Lung (tissue), 12 donors: ENCODE measurements around the gene RNF144A. TPM values are rescaled to one million over a fixed set of nuclear protein-coding genes. Genes with fewer than 3 reads are reported as not detected.

ENCODE experiments used
- ATAC-seq: fragments of 200-7000 bp; cut with Tn5 transposase; one replicate; pipeline ENCODE4 v1.9.1; 2020; ENCODE audit warnings: moderate number of reproducible peaks; ENCODE audit not compliant: insufficient read depth, low FRiP score
- DNase-seq, 3 donors: peaks; one replicate each; pipeline ENCODE4 v3.0.0-alpha.2; 2013 to 2017
- H3K27ac ChIP-seq, 2 donors: one replicate each; pipeline ENCODE4 v1.5.1; 2013; ENCODE audit warnings: mild to moderate bottlenecking in 2 of 2, moderate library complexity in 2 of 2, control low read depth in 1 of 2, inconsistent platforms in 1 of 2, low read depth in 1 of 2, low read length in 1 of 2
- H3K27me3 ChIP-seq, 3 donors: one replicate each; pipeline ENCODE4 v1.5.1; 2013; ENCODE audit warnings: low read length in 2 of 3; ENCODE audit not compliant: control insufficient read depth in 3 of 3, insufficient read depth in 3 of 3
- H3K36me3 ChIP-seq, 4 donors: one replicate each; pipeline ENCODE4 v1.5.1; 2013; ENCODE audit warnings: low read length in 4 of 4, mild to moderate bottlenecking in 1 of 4, moderate library complexity in 1 of 4; ENCODE audit not compliant: control insufficient read depth in 4 of 4, insufficient read depth in 4 of 4
- H3K4me1 ChIP-seq, 5 donors: one replicate each; pipeline ENCODE4 v1.5.1; 2013; ENCODE audit warnings: low read length in 5 of 5, mild to moderate bottlenecking in 2 of 5, moderate library complexity in 1 of 5; ENCODE audit not compliant: control insufficient read depth in 5 of 5, insufficient read depth in 5 of 5
- H3K4me3 ChIP-seq: one replicate; pipeline ENCODE4 v1.5.1; 2013; ENCODE audit warnings: mild to moderate bottlenecking, control low read depth, moderate library complexity
- H3K9ac ChIP-seq, 2 donors: one replicate each; pipeline ENCODE4 v1.5.1; 2013; ENCODE audit warnings: low read length in 2 of 2, control low read depth in 1 of 2; ENCODE audit not compliant: insufficient read depth in 1 of 2
- H3K9me3 ChIP-seq, 4 donors: one replicate each; pipeline ENCODE4 v1.5.1; 2013; ENCODE audit warnings: low read length in 3 of 4, mild to moderate bottlenecking in 1 of 4, moderate library complexity in 1 of 4; ENCODE audit not compliant: control insufficient read depth in 4 of 4, insufficient read depth in 3 of 4
- CTCF ChIP-seq: IDR thresholded peaks from 2 replicates; pipeline ENCODE4 v1.5.1; 2012; ENCODE audit warnings: mild to moderate bottlenecking; ENCODE audit errors: control extremely low read depth, extremely low read depth
- WGBS, 2 donors: extraction: QIAGEN DNeasy Blood & Tissue Kit; methylation state at CpG; one replicate each; pipeline ENCODE4 v1.1.7; 2013; 5-methylcytosine and 5-hydroxymethylcytosine counted together
- polyA plus RNA-seq, 2 donors: library from polyadenylated mRNA; stranded (reverse); fragments of 200-250 nt; gene quantifications; one replicate each; pipeline ENCODE4 v1.2.1, GENCODE V29; 2013
- total RNA-seq, 2 donors: library from RNA; depleted of rRNA in 1 of 2; stranded (reverse); fragments of >200 nt in 1 of 2; gene quantifications; one replicate each; pipeline ENCODE4 v1.2.1, GENCODE V29; 2014 to 2021
- donor health status: control.
- donor health status: control.
- donor health status: Bipolar disorder and iron deficiency.
- donor health status: healthy.
- donor health status: DM: yes; HTN: yes; CAD: no.

RNF144A gene
- total and polyA plus RNA-seq, 4 donors = 2.7 to 25.3 (median 5.8) TPM

DNA sequence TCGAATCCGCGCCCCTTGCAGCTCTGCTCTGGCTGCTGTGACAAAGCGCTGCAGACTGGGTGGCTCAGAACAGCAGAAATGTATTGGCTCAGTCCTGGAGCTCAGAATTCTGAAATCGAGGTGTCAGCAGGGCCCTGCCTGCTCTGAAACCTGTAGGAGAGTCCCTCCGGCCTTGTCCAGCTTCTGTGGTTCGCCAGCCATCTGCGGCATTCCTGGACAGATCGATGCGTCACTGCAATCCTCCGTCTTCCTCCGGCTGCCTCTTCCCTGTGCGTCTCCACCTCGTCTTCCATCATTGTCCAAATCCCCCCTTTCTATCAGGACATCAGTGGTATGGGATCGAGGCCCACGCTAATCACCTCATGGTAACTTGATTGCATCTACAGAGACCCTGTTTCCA lies 115.2 kb downstream of the RNF144A start:
- H3K9ac ChIP-seq = no peak overlapping the region
- ATAC-seq (no peak), DNase-seq (no peak)
- H3K27ac ChIP-seq = no peak overlapping the region
- no peaks in the 10 kb centered on the region for H3K27me3 ChIP-seq
- H3K4me3 ChIP-seq = no peak overlapping the region
- peaks cover 0 to 27% (median 10%) of the 10 kb centered on the region in 5 donors for H3K4me1 ChIP-seq
- WGBS, 2 donors = 97 to 99% methylated on average over 16 of the region's 16 CpGs
- H3K9me3 ChIP-seq = no peaks in the 10 kb centered on the region
- H3K36me3 ChIP-seq = peaks cover 0 to 20% (median 14%) of the 10 kb centered on the region in 4 donors
- TF ChIP-seq CTCF = no peak

- H3K4me1 ChIP-seq = peaks cover 0 to 22% (median 9%) of the 10 kb centered on the region in 5 donors
- no peak overlapping the region for H3K9ac ChIP-seq
- H3K27ac ChIP-seq = no peak overlapping the region
- H3K27me3 ChIP-seq = no peaks in the 10 kb centered on the region
- no peak for DNase-seq
- 94 to 95% methylated on average over 20 of the region's 20 CpGs for WGBS, 2 donors
- no peak for TF ChIP-seq CTCF
- H3K9me3 ChIP-seq = no peaks in the 10 kb centered on the region
- peaks cover 0 to 20% (median 14%) of the 10 kb centered on the region in 4 donors for H3K36me3 ChIP-seq
- no peak overlapping the region for H3K4me3 ChIP-seq
- ATAC-seq = no peak
These were observed 116.1 kb downstream of the RNF144A start for GRCh38 chr2:7033136-7033960.

- H3K27ac ChIP-seq = no peak overlapping the region
- no peak overlapping the region for H3K4me3 ChIP-seq
- no peak for TF ChIP-seq CTCF
- DNase-seq (peak; percentile 50 to 68 (median 52)), ATAC-seq (no peak)
- H3K4me1 ChIP-seq = peaks cover 0 to 15% (median 9%) of the 10 kb centered on the region in 5 donors
- no peaks in the 10 kb centered on the region for H3K9me3 ChIP-seq
- H3K36me3 ChIP-seq = peaks cover 0 to 20% (median 14%) of the 10 kb centered on the region in 4 donors
- WGBS, 2 donors = 55 to 71% methylated on average over 14 of the region's 14 CpGs
- no peak overlapping the region for H3K9ac ChIP-seq
- no peaks in the 10 kb centered on the region for H3K27me3 ChIP-seq
These were observed 117.1 kb downstream of the RNF144A start for GRCh38 chr2:7034303-7034702.
